Gastroesophageal sphincter (tissue), 4 donors: ENCODE measurements around the gene APOD. TPM values are rescaled to one million over a fixed set of nuclear protein-coding genes. Genes with fewer than 3 reads are reported as not detected.
"Not testable (repeated sequence)": the region's sequence is repeated elsewhere in the genome, so short reads cannot be mapped to it uniquely, and the experiment has no call there.

Experiments used
- ATAC-seq: fragments of 150-250 bp; one replicate; pipeline ENCODE4 v1.9.1; 2016; ENCODE audit warnings: mild to moderate bottlenecking, moderate library complexity
- H3K27ac ChIP-seq, 4 donors: fragments of 200-600 bp; sonication (generic) in 3 of 4; 1 replicate in 3 of 4; 2 replicates in 1 of 4; pipeline ENCODE4 v1.5.1; 2016 to 2019
- H3K27me3 ChIP-seq: fragments of 200-600 bp; sonication (generic); one replicate; pipeline ENCODE4 v1.5.1; 2019
- H3K36me3 ChIP-seq, 2 donors: fragments of 200-600 bp; sonication (generic); one replicate each; pipeline ENCODE4 v1.5.1; 2019; ENCODE audit warnings: control low read depth in 1 of 2
- H3K4me1 ChIP-seq, 3 donors: fragments of 200-600 bp; sonication (generic); 1 replicate in 2 of 3; 2 replicates in 1 of 3; pipeline ENCODE4 v1.5.1; 2016 to 2019; ENCODE audit warnings: control low read depth in 2 of 3
- H3K4me3 ChIP-seq, 2 donors: fragments of 200-600 bp; sonication (generic); one replicate each; pipeline ENCODE4 v1.5.1; 2019; ENCODE audit warnings: mild to moderate bottlenecking in 1 of 2, moderate library complexity in 1 of 2
- H3K9me3 ChIP-seq, 3 donors: fragments of 200-600 bp; sonication (generic); one replicate each; pipeline ENCODE4 v1.5.1; 2017 to 2019; ENCODE audit warnings: control low read depth in 2 of 3
- WGBS, 2 donors: methylation state at CpG; one replicate each; pipeline ENCODE4 v1.1.5; 2018; ENCODE audit warnings: low coverage in 1 of 2; 5-methylcytosine and 5-hydroxymethylcytosine counted together
- total RNA-seq, 4 donors: library from RNA; depleted of rRNA; stranded (reverse); fragments of >200 nt; gene quantifications; one replicate each; pipeline ENCODE4 v1.1.0, GENCODE V29; 2016

Gene APOD
- total RNA-seq, 4 donors from 2014 or later: 123 to 541 (median 380) TPM

GRCh38 chr3:195624171-195624570 lies 40.4 kb upstream of the APOD start:
- H3K4me1 ChIP-seq, H3K27me3 ChIP-seq, H3K4me3 ChIP-seq, H3K36me3 ChIP-seq, H3K9me3 ChIP-seq, ATAC-seq, H3K27ac ChIP-seq: not testable (repeated sequence)
- WGBS, 2 donors: no CpG with 5 or more reads among the region's 14 CpGs

GRCh38 chr3:195623217-195623965 lies 39.7 kb upstream of the APOD start:
- not testable (repeated sequence) for H3K27ac ChIP-seq, ATAC-seq, H3K9me3 ChIP-seq, H3K36me3 ChIP-seq, H3K4me1 ChIP-seq, H3K27me3 ChIP-seq, H3K4me3 ChIP-seq
- no CpG with 5 or more reads among the region's 26 CpGs for WGBS, 2 donors

- not testable (repeated sequence) for H3K27me3 ChIP-seq, ATAC-seq, H3K9me3 ChIP-seq, H3K36me3 ChIP-seq, H3K4me1 ChIP-seq, H3K4me3 ChIP-seq, H3K27ac ChIP-seq
- WGBS, 2 donors: 93% methylated on average over 3 of the region's 17 CpGs; no CpG with 5 or more reads in 1 of the 2 donors
Measured at GRCh38 chr3:195622523-195623170, 38.9 kb upstream of the APOD start.

- not testable (repeated sequence) for H3K4me1 ChIP-seq, H3K27ac ChIP-seq, H3K4me3 ChIP-seq, H3K36me3 ChIP-seq, H3K27me3 ChIP-seq, ATAC-seq, H3K9me3 ChIP-seq
- no CpG with 5 or more reads among the region's 6 CpGs for WGBS, 2 donors
Measured at GRCh38 chr3:195622012-195622411, 38.3 kb upstream of the APOD start.

GRCh38 chr3:195621095-195621494 lies 37.4 kb upstream of the APOD start:
- H3K4me3 ChIP-seq, H3K36me3 ChIP-seq, H3K9me3 ChIP-seq, H3K27me3 ChIP-seq, H3K4me1 ChIP-seq, H3K27ac ChIP-seq, ATAC-seq: not testable (repeated sequence)
- 76 to 87% methylated on average over 3 of the region's 3 CpGs for WGBS, 2 donors

GRCh38 chr3:195620476-195620875 lies 36.7 kb upstream of the APOD start:
- not testable (repeated sequence) for H3K4me1 ChIP-seq, H3K4me3 ChIP-seq, H3K36me3 ChIP-seq, H3K9me3 ChIP-seq, H3K27me3 ChIP-seq, H3K27ac ChIP-seq, ATAC-seq
- WGBS, 2 donors: 100% methylated on average over 1 of the region's 3 CpGs; no CpG with 5 or more reads in 1 of the 2 donors

GRCh38 chr3:195619591-195620369 lies 36.0 kb upstream of the APOD start:
- not testable (repeated sequence) for H3K27ac ChIP-seq, ATAC-seq, H3K36me3 ChIP-seq, H3K27me3 ChIP-seq, H3K9me3 ChIP-seq, H3K4me3 ChIP-seq, H3K4me1 ChIP-seq
- WGBS, 2 donors: 73% methylated on average over 3 of the region's 26 CpGs; no CpG with 5 or more reads in 1 of the 2 donors

GRCh38 chr3:195617784-195618659 lies 34.3 kb upstream of the APOD start:
- 53% methylated on average over 9 of the region's 28 CpGs; no CpG with 5 or more reads in 1 of the 2 donors for WGBS, 2 donors
- not testable (repeated sequence) for ATAC-seq, H3K4me3 ChIP-seq, H3K36me3 ChIP-seq, H3K4me1 ChIP-seq, H3K27me3 ChIP-seq, H3K27ac ChIP-seq, H3K9me3 ChIP-seq

GRCh38 chr3:195617134-195617533 lies 33.4 kb upstream of the APOD start:
- not testable (repeated sequence) for H3K27ac ChIP-seq, ATAC-seq, H3K9me3 ChIP-seq, H3K4me3 ChIP-seq, H3K4me1 ChIP-seq, H3K36me3 ChIP-seq, H3K27me3 ChIP-seq
- no CpG with 5 or more reads among the region's 5 CpGs for WGBS, 2 donors
